Mesenchymal stem cell (in vitro differentiated cells and primary cell): ENCODE data around the gene RIMS1.

Source experiments
- DNase-seq: peaks from one replicate; pipeline ENCODE4 v3.0.0-alpha.2; 2013
- H2AFZ ChIP-seq: one replicate; pipeline ENCODE4 v1.6.1; 2013; ENCODE audit warnings: low read depth, mild to moderate bottlenecking, control low read depth, inconsistent platforms, low read length, moderate library complexity
- H2AK5ac ChIP-seq: 2 replicates; pipeline ENCODE4 v1.6.1; 2013; ENCODE audit warnings: low read length, moderate library complexity, mild to moderate bottlenecking, inconsistent platforms; ENCODE audit not compliant: severe bottlenecking
- H2BK120ac ChIP-seq: one replicate; pipeline ENCODE4 v1.6.1; 2013; ENCODE audit warnings: low read depth, mild to moderate bottlenecking, inconsistent platforms, low read length, moderate library complexity
- H2BK12ac ChIP-seq, 2 experiments: one replicate each; pipeline ENCODE4 v1.6.1; 2013; ENCODE audit warnings: inconsistent platforms in 2 of 2, low read length in 2 of 2, mild to moderate bottlenecking in 2 of 2, moderate library complexity in 2 of 2, control low read depth in 1 of 2
- H2BK15ac ChIP-seq: one replicate; pipeline ENCODE4 v1.6.1; 2013; ENCODE audit warnings: mild to moderate bottlenecking, low read depth, inconsistent platforms; ENCODE audit not compliant: poor library complexity, severe bottlenecking
- H2BK5ac ChIP-seq: 2 replicates; pipeline ENCODE4 v1.6.1; 2013; ENCODE audit warnings: low read depth, mild to moderate bottlenecking, low read length, control low read depth, inconsistent platforms; ENCODE audit not compliant: poor library complexity, severe bottlenecking
- H3K14ac ChIP-seq, 2 experiments: one replicate each; pipeline ENCODE4 v1.6.1; 2013; ENCODE audit warnings: inconsistent platforms in 2 of 2, low read length in 2 of 2, control low read depth in 1 of 2, mild to moderate bottlenecking in 1 of 2, moderate library complexity in 1 of 2
- H3K18ac ChIP-seq, 2 experiments: one replicate each; pipeline ENCODE4 v1.6.1; 2013; ENCODE audit warnings: inconsistent platforms in 2 of 2, low read length in 2 of 2, control low read depth in 1 of 2, low read depth in 1 of 2, mild to moderate bottlenecking in 1 of 2
- H3K23ac ChIP-seq, 2 experiments: one replicate each; pipeline ENCODE4 v1.6.1; 2013; ENCODE audit warnings: inconsistent platforms in 2 of 2, low read length in 2 of 2, mild to moderate bottlenecking in 2 of 2, moderate library complexity in 2 of 2, control low read depth in 1 of 2
- H3K27ac ChIP-seq: 2 replicates; pipeline ENCODE4 v1.5.1; 2013; ENCODE audit warnings: mild to moderate bottlenecking, moderate library complexity, low read length, control low read depth, inconsistent platforms; ENCODE audit not compliant: poor library complexity, severe bottlenecking
- H3K27me3 ChIP-seq, 2 experiments: 2 replicates each; pipeline versions ENCODE4 v1.6.1 to v1.7.0; 2013; ENCODE audit warnings: low read length in 2 of 2, mild to moderate bottlenecking in 2 of 2, moderate library complexity in 2 of 2, control low read depth in 1 of 2, inconsistent platforms in 1 of 2; ENCODE audit not compliant: control insufficient read depth in 1 of 2, insufficient read depth in 1 of 2
- H3K36me3 ChIP-seq, 2 experiments: 2 replicates each; pipeline versions ENCODE4 v1.6.1 to v1.7.0; 2013; ENCODE audit warnings: low read length in 2 of 2, control low read depth in 1 of 2, inconsistent platforms in 1 of 2, low read depth in 1 of 2, mild to moderate bottlenecking in 1 of 2; ENCODE audit not compliant: insufficient read depth in 2 of 2, control insufficient read depth in 1 of 2
- H3K4ac ChIP-seq, 2 experiments: one replicate each; pipeline ENCODE4 v1.6.1; 2013; ENCODE audit warnings: inconsistent platforms in 2 of 2, low read length in 2 of 2, mild to moderate bottlenecking in 2 of 2, moderate library complexity in 2 of 2, control low read depth in 1 of 2, low read depth in 1 of 2
- H3K4me1 ChIP-seq: 2 replicates; pipeline ENCODE4 v1.6.1; 2013; ENCODE audit warnings: low read depth, low read length, control low read depth; ENCODE audit not compliant: control insufficient read depth, insufficient read depth
- H3K4me2 ChIP-seq: 2 replicates; pipeline ENCODE4 v1.6.1; 2013; ENCODE audit warnings: low read length, mild to moderate bottlenecking, inconsistent platforms; ENCODE audit not compliant: poor library complexity, severe bottlenecking
- H3K4me3 ChIP-seq, 2 experiments: 2 replicates each; pipeline versions ENCODE4 v1.5.1 to v1.7.0; 2013; ENCODE audit warnings: low read length in 2 of 2, mild to moderate bottlenecking in 2 of 2, control low read depth in 1 of 2, low read depth in 1 of 2; ENCODE audit not compliant: insufficient read depth in 1 of 2
- H3K79me1 ChIP-seq: replicated peaks from 2 replicates; pipeline ENCODE4 v1.6.1; 2013; ENCODE audit warnings: mild to moderate bottlenecking, control low read depth, low read length, inconsistent platforms; ENCODE audit not compliant: poor library complexity, severe bottlenecking
- H3K9ac ChIP-seq: 2 replicates; pipeline ENCODE4 v1.7.0; 2013; ENCODE audit warnings: mild to moderate bottlenecking, low read length, moderate library complexity
- H3K9me3 ChIP-seq: 2 replicates; pipeline ENCODE4 v1.7.0; 2013; ENCODE audit warnings: mild to moderate bottlenecking, low read length; ENCODE audit not compliant: control insufficient read depth
- H4K8ac ChIP-seq: one replicate; pipeline ENCODE4 v1.6.1; 2013; ENCODE audit warnings: inconsistent platforms, mild to moderate bottlenecking, low read length, moderate library complexity
- H4K91ac ChIP-seq: one replicate; pipeline ENCODE4 v1.6.1; 2013; ENCODE audit warnings: mild to moderate bottlenecking, low read length, inconsistent platforms
- WGBS: methylation state at CpG from one replicate; pipeline ENCODE4 v1.1.7; 2013; ENCODE audit warnings: mixed read lengths; 5-methylcytosine and 5-hydroxymethylcytosine counted together

RIMS1 gene

GRCh38 chr6:72290620-72291019 is 404.3 kb downstream of the RIMS1 start:
- H2BK5ac ChIP-seq = no peak overlapping the region
- no peak overlapping the region for H2BK120ac ChIP-seq
- no peak overlapping the region for H3K27ac ChIP-seq
- no peak overlapping the region for H2BK15ac ChIP-seq
- no peak overlapping the region for H2BK12ac ChIP-seq
- no peak for DNase-seq
- H3K4me3 ChIP-seq = no peak overlapping the region
- H3K18ac ChIP-seq = no peak overlapping the region
- no peaks in the 10 kb centered on the region for H3K27me3 ChIP-seq
- H3K9me3 ChIP-seq = no peaks in the 10 kb centered on the region
- H4K91ac ChIP-seq = no peak overlapping the region
- peaks cover 2% of the 10 kb centered on the region for H3K4me1 ChIP-seq
- H3K36me3 ChIP-seq = no peaks in the 10 kb centered on the region
- H2AFZ ChIP-seq = no peak overlapping the region
- 92% methylated on average over 8 of the region's 8 CpGs for WGBS
- H3K23ac ChIP-seq = no peak overlapping the region
- H4K8ac ChIP-seq = no peak overlapping the region
- no peak overlapping the region for H3K4ac ChIP-seq
- H3K9ac ChIP-seq = no peak overlapping the region
- H3K4me2 ChIP-seq = no peak overlapping the region
- no peak overlapping the region for H2AK5ac ChIP-seq
- H3K79me1 ChIP-seq = no peaks in the 10 kb centered on the region
- no peak overlapping the region for H3K14ac ChIP-seq

- Histone ChIP-seq H2BK5ac (no peak overlapping the region), H3K4ac (no peak overlapping the region), H2AK5ac (no peak overlapping the region), H4K91ac (no peak overlapping the region), H2BK12ac (no peak overlapping the region), H3K9ac (no peak overlapping the region), H2AFZ (no peak overlapping the region), H3K4me2 (no peak overlapping the region), H3K14ac (no peak overlapping the region), H3K18ac (no peak overlapping the region), H3K27me3 (no peaks in the 10 kb centered on the region), H3K23ac (no peak overlapping the region), H3K36me3 (no peaks in the 10 kb centered on the region), H3K27ac (no peak overlapping the region), H3K4me1 (no peaks in the 10 kb centered on the region), H2BK120ac (no peak overlapping the region), H3K9me3 (no peaks in the 10 kb centered on the region), H3K79me1 (no peaks in the 10 kb centered on the region), H4K8ac (no peak overlapping the region), H3K4me3 (no peak overlapping the region), H2BK15ac (no peak overlapping the region)
- DNase-seq = no peak
Observed at GRCh38 chr6:72296375-72296774, 410.0 kb downstream of the RIMS1 start.

DNA sequence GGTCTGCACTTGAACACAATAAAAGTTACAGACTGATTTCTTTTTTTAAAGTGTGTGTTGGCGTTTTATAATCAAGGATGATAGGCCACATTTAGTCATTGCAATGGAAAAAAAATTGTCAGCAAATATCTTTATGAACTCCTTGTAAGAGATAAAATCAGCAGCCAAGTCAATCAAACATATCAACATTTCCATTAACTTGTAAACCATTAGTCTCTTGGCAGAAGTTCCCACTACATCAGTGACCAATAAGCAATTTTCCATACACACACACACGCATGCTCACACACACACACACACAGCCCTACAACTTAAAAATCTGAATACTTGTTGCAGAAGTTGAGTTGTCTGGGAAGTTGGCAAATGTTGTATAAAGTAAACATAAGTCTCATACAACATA is 419.6 kb downstream of the RIMS1 start:
- Histone ChIP-seq H3K9me3 (no peaks in the 10 kb centered on the region), H2BK5ac (no peak overlapping the region), H3K4me1 (no peaks in the 10 kb centered on the region), H3K27ac (no peak overlapping the region), H2BK15ac (no peak overlapping the region), H4K8ac (no peak overlapping the region), H3K4me2 (no peak overlapping the region), H3K4me3 (no peak overlapping the region), H2BK12ac (no peak overlapping the region), H3K4ac (no peak overlapping the region), H3K18ac (no peak overlapping the region), H4K91ac (no peak overlapping the region), H3K23ac (no peak overlapping the region), H3K27me3 (no peaks in the 10 kb centered on the region), H3K79me1 (no peaks in the 10 kb centered on the region), H2BK120ac (no peak overlapping the region), H3K14ac (no peak overlapping the region), H2AFZ (no peak overlapping the region), H3K36me3 (no peaks in the 10 kb centered on the region), H3K9ac (no peak overlapping the region), H2AK5ac (no peak overlapping the region)
- WGBS = 87% methylated on average over 2 of the region's 2 CpGs
- no peak for DNase-seq

DNA sequence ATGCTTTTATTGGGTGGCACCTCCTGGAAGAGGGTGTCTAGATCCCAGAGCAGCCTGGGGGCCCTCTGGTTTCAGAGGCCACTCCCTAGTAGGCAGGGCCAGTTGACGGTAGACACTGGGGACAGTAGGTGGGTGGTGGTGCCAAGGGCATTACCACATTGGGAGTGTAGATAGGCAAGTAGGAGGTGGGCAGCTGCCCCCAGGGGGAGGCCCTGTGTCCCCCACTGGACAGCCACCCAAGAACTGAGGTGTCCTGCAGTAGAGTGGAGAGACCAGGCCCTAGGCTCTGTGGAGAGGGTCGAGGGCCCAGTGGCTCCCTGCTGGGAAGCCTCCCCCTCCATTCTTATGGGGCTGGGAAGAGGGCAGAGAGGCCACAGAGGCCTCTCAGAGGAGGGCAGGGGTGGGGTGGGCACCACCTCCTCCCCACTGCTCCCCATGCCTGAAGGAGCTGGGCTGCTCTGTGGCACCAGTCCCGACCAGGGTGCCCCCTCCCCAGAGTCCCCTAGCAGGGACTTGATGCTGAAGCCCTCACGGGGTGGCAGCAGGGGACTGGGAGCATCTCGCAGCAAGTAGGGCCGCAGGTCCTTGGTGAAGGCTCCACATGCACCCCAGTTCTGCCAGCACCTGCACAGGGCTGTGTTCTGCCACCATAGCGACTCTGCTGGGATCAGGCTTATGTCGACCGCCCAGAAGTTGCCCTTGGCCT is 430.5 kb downstream of the RIMS1 start:
- no peak overlapping the region for H3K4me2 ChIP-seq
- H3K14ac ChIP-seq = no peak overlapping the region
- H3K36me3 ChIP-seq = no peaks in the 10 kb centered on the region
- no peak overlapping the region for H3K27ac ChIP-seq
- H2BK5ac ChIP-seq = no peak overlapping the region
- H2BK12ac ChIP-seq = no peak overlapping the region
- H3K9me3 ChIP-seq = no peaks in the 10 kb centered on the region
- H3K79me1 ChIP-seq = no peaks in the 10 kb centered on the region
- no peak overlapping the region for H2AK5ac ChIP-seq
- no peak overlapping the region for H3K4ac ChIP-seq
- no peak overlapping the region for H3K4me3 ChIP-seq
- no peaks in the 10 kb centered on the region for H3K27me3 ChIP-seq
- H4K91ac ChIP-seq = no peak overlapping the region
- DNase-seq = no peak
- no peak overlapping the region for H2AFZ ChIP-seq
- no peak overlapping the region for H2BK120ac ChIP-seq
- no peak overlapping the region for H2BK15ac ChIP-seq
- no peaks in the 10 kb centered on the region for H3K4me1 ChIP-seq
- H4K8ac ChIP-seq = no peak overlapping the region
- WGBS = 97% methylated on average over 6 of the region's 9 CpGs
- H3K23ac ChIP-seq = no peak overlapping the region
- no peak overlapping the region for H3K9ac ChIP-seq
- no peak overlapping the region for H3K18ac ChIP-seq
